Fibroblast of skin of abdomen (primary cell): Measurements from ENCODE around the gene ANKRD18A. TPM values are rescaled to one million over a fixed set of nuclear protein-coding genes. Genes with fewer than 3 reads are reported as not detected.

ENCODE experiments used
- DNase-seq: peaks from one replicate; pipeline ENCODE4 v3.0.0-alpha.2; 2013
- polyA plus RNA-seq, 2 experiments: library from polyadenylated mRNA; unstranded; fragments of 120-200 nt; gene quantifications; one replicate each; pipeline ENCODE4 v1.2.1, GENCODE V29; 2013; ENCODE audit not compliant: insufficient read length in 2 of 2

ANKRD18A gene
- not detected for polyA plus RNA-seq (2013, experiment 1 of 2; ENCODE audit: insufficient read length)
- polyA plus RNA-seq (2013, experiment 2 of 2; ENCODE audit: insufficient read length), result not detected

GRCh38 chr9:38620483-38621433 lies at the start of gene ANKRD18A:
Gene ANKRD18A, minus strand, starts transcription at chr9:38620596. Its CDS starts 311 bp downstream, at chr9:38620285.
- peak; percentile 50 for DNase-seq

GRCh38 chr9:38668791-38669466 lies 48.5 kb upstream of the ANKRD18A start:
- DNase-seq, result no peak

- no peak for DNase-seq
These were observed 42.6 kb upstream of the ANKRD18A start for GRCh38 chr9:38662763-38663593.

DNA sequence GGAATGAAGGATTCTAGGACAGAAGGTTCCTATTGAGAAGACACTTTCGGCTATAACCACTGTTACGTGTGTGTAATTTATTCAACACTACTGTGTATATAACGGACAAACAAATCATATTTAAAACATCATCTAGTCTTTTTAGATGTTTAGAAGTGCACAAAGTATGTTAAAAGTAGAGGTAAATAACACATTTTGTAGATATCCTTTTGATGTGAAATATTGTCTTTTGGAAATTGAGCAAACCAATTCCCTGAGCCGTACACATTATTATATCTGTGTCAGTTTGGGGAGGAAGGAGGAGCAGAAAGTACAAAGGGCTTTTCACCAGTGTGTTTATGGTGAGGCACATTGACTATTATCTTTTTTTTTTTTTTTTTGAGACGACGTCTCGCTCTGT lies 39.1 kb upstream of the ANKRD18A start:
- no peak for DNase-seq

- DNase-seq, result no peak
These were observed 36.5 kb upstream of the ANKRD18A start for GRCh38 chr9:38656896-38657295.

- DNase-seq, result no peak
These were observed 32.1 kb upstream of the ANKRD18A start for GRCh38 chr9:38652486-38652885.

DNA sequence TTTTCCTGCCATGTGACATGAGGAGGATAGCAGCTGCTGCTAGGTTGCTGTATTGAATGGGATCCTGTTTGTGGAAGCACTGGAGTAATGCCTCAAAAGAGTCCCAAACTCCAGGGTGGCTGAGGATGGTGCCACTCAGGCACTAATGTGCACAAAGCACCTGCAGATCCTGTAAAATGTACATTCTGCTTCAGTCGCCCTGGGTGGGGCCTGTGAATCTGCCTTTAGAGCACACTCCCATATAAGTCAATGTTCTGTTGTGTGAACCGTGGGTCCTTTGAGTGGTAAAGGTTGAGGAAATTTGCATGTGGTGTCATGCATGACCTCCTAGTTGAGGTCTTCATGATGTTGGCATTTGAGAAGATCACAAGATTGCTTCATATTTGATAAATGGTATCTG lies 31.6 kb upstream of the ANKRD18A start:
- DNase-seq, result no peak

- no peak for DNase-seq
These were observed 31.1 kb upstream of the ANKRD18A start for GRCh38 chr9:38651400-38652042.

DNA sequence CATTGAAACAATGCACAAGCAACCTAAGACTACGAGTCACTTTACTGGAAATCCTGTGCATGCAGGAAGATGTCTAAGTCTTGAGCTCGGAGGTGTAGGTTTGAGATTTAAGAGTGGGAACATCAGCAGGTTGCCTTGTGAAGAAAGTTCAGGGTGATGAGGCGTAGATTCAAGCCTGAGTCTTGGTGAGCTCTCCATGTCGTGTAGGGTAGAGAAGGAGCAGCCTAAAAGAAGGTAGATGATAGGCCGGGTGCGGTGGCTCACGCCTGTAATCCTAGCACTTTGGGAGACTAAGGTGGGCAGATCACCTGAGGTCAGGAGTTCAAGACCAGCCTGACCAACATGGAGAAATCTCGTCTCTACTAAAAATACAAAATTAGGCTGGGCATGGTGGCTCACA lies 30.2 kb upstream of the ANKRD18A start:
- no peak for DNase-seq

- no peak for DNase-seq
These were observed 29.5 kb upstream of the ANKRD18A start for GRCh38 chr9:38649731-38650363.

DNA sequence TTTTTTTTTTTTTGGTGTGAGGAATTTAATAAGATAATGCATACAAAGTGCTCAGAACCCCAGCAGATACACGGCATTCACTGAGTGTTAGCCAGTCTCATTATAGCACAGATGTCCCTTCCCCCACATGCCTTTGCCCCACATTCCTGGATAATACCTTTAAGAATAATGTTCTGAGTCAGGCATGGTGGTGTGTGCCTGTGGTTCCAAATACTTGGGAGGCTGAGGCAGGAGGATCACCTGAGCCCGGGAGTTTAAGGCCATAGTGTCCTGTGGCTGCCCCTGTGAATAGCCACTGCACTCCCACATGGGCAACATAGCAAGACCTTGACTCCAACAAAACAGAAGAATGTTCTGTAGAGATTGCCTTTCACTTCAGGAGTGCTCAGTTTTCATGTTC lies 24.2 kb upstream of the ANKRD18A start:
- DNase-seq, result no peak

GRCh38 chr9:38643815-38644173 lies 23.4 kb upstream of the ANKRD18A start:
- DNase-seq, result no peak

GRCh38 chr9:38642951-38643814 lies 22.8 kb upstream of the ANKRD18A start:
- DNase-seq, result no peak

- peak; percentile 31 for DNase-seq
These were observed 21.8 kb upstream of the ANKRD18A start for GRCh38 chr9:38641985-38642864.

- no peak for DNase-seq
These were observed 20.7 kb upstream of the ANKRD18A start for GRCh38 chr9:38641142-38641541.

GRCh38 chr9:38639577-38639940 lies 19.2 kb upstream of the ANKRD18A start:
- DNase-seq, result no peak

- no peak for DNase-seq
These were observed 18.6 kb upstream of the ANKRD18A start for GRCh38 chr9:38638881-38639576.

DNA sequence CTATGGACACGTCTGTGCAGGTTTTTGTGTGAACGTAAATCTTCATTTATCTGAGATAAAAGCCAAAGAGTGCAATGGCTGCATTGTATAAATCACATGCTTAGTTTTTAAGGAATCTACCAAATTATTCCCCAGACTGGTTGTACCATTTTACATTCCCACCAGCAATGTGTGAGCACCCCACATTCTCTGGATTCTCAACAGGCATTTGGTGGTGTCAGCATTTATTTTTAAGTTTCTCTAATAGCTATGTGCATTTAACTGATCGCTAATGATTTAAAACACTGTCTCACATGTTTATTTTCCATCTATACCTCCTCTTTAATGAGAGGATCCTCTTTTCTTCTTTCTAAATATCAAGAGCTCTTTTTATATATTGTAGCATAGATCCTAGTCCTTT lies 13.9 kb upstream of the ANKRD18A start:
- no peak for DNase-seq

GRCh38 chr9:38629511-38629910 lies 9.1 kb upstream of the ANKRD18A start:
- DNase-seq, result no peak
